K562 (cell line): ENCODE measurements around the gene CIAPIN1. TPM values are rescaled to one million over a fixed set of nuclear protein-coding genes. Genes with fewer than 3 reads are reported as not detected.

Experiments
- ATAC-seq: fragments of 200-7000 bp; cut with Tn5 transposase; 3 replicates; pipeline ENCODE4 v1.9.1; 2020; ENCODE audit warnings: moderate library complexity
- BruUV-seq: library from RNA; stranded (reverse); fragments of 400-500 nt; replicated peaks from 2 replicates; lab custom pipeline; 2021; lab: Mats Ljungman, UMichigan
- CTCF ChIA-PET: fragments of 300-600 bp; formaldehyde crosslinking; extraction: SDS; loops from one replicate; lab custom pipeline; 2021; ENCODE audit warnings: low intra/inter-chr PET ratio; lab: Yijun Ruan, JAX
- POLR2A ChIA-PET: fragments of 300-600, 350-650 bp; sonication (Branson Sonifier 250); formaldehyde crosslinking; extraction: SDS; loops from one replicate; lab custom pipeline; 2021; ENCODE audit warnings: antibody characterized with exemption, inconsistent platforms; lab: Yijun Ruan, JAX
- DNase-seq, 4 experiments: peaks; one replicate each; pipeline versions ENCODE4 v3.0.0 to v3.0.0-alpha.2; 2011 to 2018; ENCODE audit warnings: low spot score in 3 of 4, mixed read lengths in 3 of 4; ENCODE audit errors: extremely low read depth in 1 of 4
- FAIRE-seq: peaks from 2 replicates; lab custom pipeline; 2011; peaks lifted over from hg19 to GRCh38; lab: Jason Lieb, UNC
- H2AFZ ChIP-seq: 2 replicates; pipeline ENCODE4 v1.6.0; 2011; ENCODE audit warnings: low read depth, low read length, control low read depth, inconsistent platforms
- H3K27ac ChIP-seq: fragments of 200-600 bp; 3 replicates; pipeline ENCODE4 v1.8.0; 2011; ENCODE audit warnings: low read depth, mild to moderate bottlenecking, control low read depth, inconsistent platforms, low read length, moderate library complexity, mixed read lengths; ENCODE audit errors: extremely low read depth
- H3K27me3 ChIP-seq, 2 experiments: fragments of 300-600 bp in 1 of 2; 2 replicates in 1 of 2; 3 replicates in 1 of 2; pipeline versions ENCODE4 v1.6.0 to v1.8.0; 2011; ENCODE audit warnings: inconsistent platforms in 2 of 2, low read length in 2 of 2, mild to moderate bottlenecking in 1 of 2, mixed read lengths in 1 of 2, moderate library complexity in 1 of 2; ENCODE audit not compliant: control insufficient read depth in 2 of 2, insufficient read depth in 2 of 2
- H3K36me3 ChIP-seq: fragments of 300-600 bp; 3 replicates; pipeline ENCODE4 v1.8.0; 2011; ENCODE audit warnings: mild to moderate bottlenecking, low read length, inconsistent platforms; ENCODE audit not compliant: control insufficient read depth, insufficient read depth
- H3K4me1 ChIP-seq, 2 experiments: fragments of 200-600 bp in 1 of 2; replicated peaks in 1 of 2; 2 replicates in 1 of 2; 3 replicates in 1 of 2; pipeline versions ENCODE4 v1.5.1 to v1.8.0; 2011; ENCODE audit warnings: inconsistent platforms in 2 of 2, low read length in 2 of 2, mild to moderate bottlenecking in 1 of 2, mixed read lengths in 1 of 2, moderate library complexity in 1 of 2; ENCODE audit not compliant: control insufficient read depth in 2 of 2, insufficient read depth in 2 of 2
- H3K4me2 ChIP-seq: 2 replicates; pipeline ENCODE4 v1.6.1; 2011; ENCODE audit warnings: low read length, control low read depth, inconsistent platforms, mixed read lengths; ENCODE audit not compliant: insufficient read depth
- H3K4me3 ChIP-seq: fragments of 200-600 bp; sonication (generic), shearing (Covaris generic); 2 replicates; pipeline ENCODE4 v1.5.1; 2016; ENCODE audit warnings: control low read depth, inconsistent platforms
- H3K79me2 ChIP-seq: fragments of 200-600 bp; 3 replicates; pipeline ENCODE4 v1.8.0; 2011; ENCODE audit warnings: low read length, inconsistent platforms; ENCODE audit not compliant: control insufficient read depth, insufficient read depth
- H3K9ac ChIP-seq, 2 experiments: 2 replicates each; pipeline versions ENCODE4 v1.6.0 to v1.6.1; 2011; ENCODE audit warnings: low read depth in 2 of 2, low read length in 2 of 2, control low read depth in 1 of 2, inconsistent platforms in 1 of 2, mild to moderate bottlenecking in 1 of 2, mixed read lengths in 1 of 2; ENCODE audit not compliant: insufficient read depth in 1 of 2
- H3K9me1 ChIP-seq: one replicate; pipeline ENCODE4 v1.6.0; 2011; ENCODE audit warnings: inconsistent platforms, mild to moderate bottlenecking, low read length, moderate library complexity; ENCODE audit not compliant: control insufficient read depth, insufficient read depth
- H3K9me3 ChIP-seq: replicated peaks from 2 replicates; pipeline ENCODE4 v1.5.1; 2011; ENCODE audit warnings: low read depth, low read length, inconsistent platforms; ENCODE audit not compliant: control insufficient read depth, insufficient read depth
- H4K20me1 ChIP-seq: replicated peaks from 2 replicates; pipeline ENCODE4 v1.6.1; 2011; ENCODE audit warnings: low read length, inconsistent platforms, mixed read lengths; ENCODE audit not compliant: control insufficient read depth, insufficient read depth
- ARID3A ChIP-seq: IDR thresholded peaks from 2 replicates; pipeline ENCODE4 v1.6.1; 2012; ENCODE audit warnings: low read depth, low read length, improper control_type of control experiment, borderline replicate concordance
- BHLHE40 ChIP-seq: IDR thresholded peaks from 2 replicates; pipeline ENCODE4 v1.6.1; 2011; ENCODE audit warnings: low read length, improper control_type of control experiment
- CBX3 ChIP-seq, 2 experiments: IDR thresholded peaks; 1 replicate in 1 of 2; 2 replicates in 1 of 2; pipeline ENCODE4 v1.6.1; 2012; ENCODE audit warnings: inconsistent platforms in 2 of 2, low read length in 2 of 2, borderline replicate concordance in 1 of 2, control low read depth in 1 of 2
- DNMT1 ChIP-seq: fragments of 450-650 bp; IDR thresholded peaks from 2 replicates; pipeline ENCODE4 v1.6.1; 2016; ENCODE audit warnings: antibody characterized with exemption, mild to moderate bottlenecking
- HNRNPLL ChIP-seq: fragments of 200-400 bp; formaldehyde crosslinking; IDR thresholded peaks from 2 replicates; pipeline ENCODE4 v1.6.1; 2017; ENCODE audit warnings: low read length, low read depth, mild to moderate bottlenecking; ENCODE audit not compliant: poor library complexity, severe bottlenecking
- MYNN ChIP-seq, 2 experiments: sonication (generic); formaldehyde crosslinking in 1 of 2; IDR thresholded peaks; 2 replicates each; pipeline versions ENCODE4 v1.5.0 to v1.6.1; 2016 to 2020; ENCODE audit warnings: antibody characterized with exemption in 1 of 2, missing genetic modification reagents in 1 of 2
- NBN ChIP-seq: fragments of 450-650 bp; IDR thresholded peaks from 2 replicates; pipeline ENCODE4 v1.6.1; 2016; ENCODE audit warnings: low read depth, mild to moderate bottlenecking
- STAT6 ChIP-seq: sonication (generic); formaldehyde crosslinking; IDR thresholded peaks from 2 replicates; pipeline ENCODE4 v1.8.1; 2023; ENCODE audit warnings: mild to moderate bottlenecking, missing genetic modification reagents
- ZNF277 ChIP-seq: fragments of 250-450 bp; sonication (Bioruptor Pico); IDR thresholded peaks from 2 replicates; pipeline ENCODE4 v1.8.0; 2022; ENCODE audit warnings: inconsistent platforms, mild to moderate bottlenecking, moderate library complexity, borderline replicate concordance
- whole genome bisulfite sequencing: fragments of 100-300 bp; shearing (Covaris generic); methylation state at CpG from one replicate; pipeline ENCODE4 v1.1.6; 2016; ENCODE audit warnings: low coverage, mixed read lengths; ENCODE audit not compliant: insufficient coverage; ENCODE audit errors: missing lambda C conversion rate; 5-methylcytosine and 5-hydroxymethylcytosine counted together
- in situ Hi-C: fragments of 300-500 bp; cut with MboI; formaldehyde crosslinking; loops from 4 replicates; pipeline ENCODE4 v1.15.0; 2018; ENCODE audit warnings: inconsistent platforms, mixed read lengths
- intact Hi-C: fragments of 100-400 bp; cut with micrococcal nuclease; formaldehyde crosslinking; loops from 2 replicates; pipeline ENCODE4 v1.14.2; 2022
- polyA plus RNA-seq, 8 experiments: library from polyadenylated mRNA; depleted of rRNA in 4 of 8; stranded (reverse) in 5 of 8; unstranded in 3 of 8; fragments of >200 nt; fragmentation: Nextera tagmentation in 2 of 8; fragmentation: Illumina TruSeq in 1 of 8; extraction: Ambion mirVana in 2 of 8; extraction: Trizol in 1 of 8; gene quantifications; 2 replicates each; pipeline versions ENCODE4 v1.2.1 to v1.2.3, GENCODE V29; 2011 to 2014; ENCODE audit warnings: inconsistent platforms in 1 of 8, missing spikeins in 1 of 8
- total RNA-seq, 7 experiments: library from RNA; depleted of rRNA in 6 of 7; stranded (reverse); fragments of >200 nt in 6 of 7; fragmentation: Illumina TruSeq in 2 of 7; extraction: Trizol in 2 of 7; gene quantifications; 2 replicates each; pipeline versions ENCODE4 v1.2.1 to v1.2.3, GENCODE V29; 2011 to 2021; ENCODE audit warnings: low replicate concordance in 1 of 7

CIAPIN1 gene
- total and polyA plus RNA-seq, 9 of the 15 experiments (the other 6 are each of a cell fraction or from before 2014, with no cell fraction given) = 71.8 to 263 (median 95.7) TPM

GRCh38 chr16:57435838-57436237 is 11.3 kb downstream of the CIAPIN1 start:
- DNase-seq (no peak), ATAC-seq (no peak), FAIRE-seq (no peak)
- Histone ChIP-seq H3K4me2 (no peak overlapping the region), H3K4me3 (no peak overlapping the region), H3K9ac (no peak overlapping the region), H2AFZ (no peak overlapping the region), H4K20me1 (no peaks in the 10 kb centered on the region), H3K4me1 (no peaks in the 10 kb centered on the region), H3K9me3 (peaks cover 4% of the 10 kb centered on the region; the same call in 1 of the 2 replicates), H3K79me2 (peaks cover 3% of the 10 kb centered on the region; the same call in 1 of the 3 replicates), H3K27ac (no peak overlapping the region), H3K27me3 (no peaks in the 10 kb centered on the region), H3K9me1 (no peaks in the 10 kb centered on the region), H3K36me3 (peaks cover 95% of the 10 kb centered on the region)
- CTCF ChIA-PET = no interaction called here
- in situ Hi-C loops (no loop called here), intact Hi-C loops (no loop called here)
- POLR2A ChIA-PET = interaction anchor here (0.6 kb wide), 1 partner anchor 16 kb away, joined by 3 read pairs; no protein-coding TSS in a partner anchor
- no TSS peak for BruUV-seq
- WGBS = 88% methylated on average over 1 of the region's 1 CpG
- TF ChIP-seq BHLHE40 (no peak), HNRNPLL (no peak)

GRCh38 chr16:57434003-57434402 is 13.2 kb downstream of the CIAPIN1 start:
- H2AFZ ChIP-seq = no peak overlapping the region
- no peak overlapping the region for H3K4me3 ChIP-seq
- intact Hi-C loops = no loop called here
- H4K20me1 ChIP-seq = no peaks in the 10 kb centered on the region
- WGBS = 100% methylated on average over 2 of the region's 2 CpGs
- H3K27me3 ChIP-seq = no peaks in the 10 kb centered on the region
- ChIA-PET POLR2A (interaction anchor here (0.6 to 2.5 kb wide), 3 partner anchors 8 to 76 kb away, joined by 4 to 8 read pairs (median 8); no protein-coding TSS in a partner anchor), CTCF (no interaction called here)
- peaks cover 92% of the 10 kb centered on the region for H3K36me3 ChIP-seq
- no peak overlapping the region for H3K4me2 ChIP-seq
- H3K4me1 ChIP-seq = no peaks in the 10 kb centered on the region
- FAIRE-seq (peak; percentile 67), ATAC-seq (no peak), DNase-seq (no peak)
- H3K79me2 ChIP-seq = no peaks in the 10 kb centered on the region
- H3K9ac ChIP-seq = no peak overlapping the region
- H3K9me3 ChIP-seq = no peaks in the 10 kb centered on the region
- no peaks in the 10 kb centered on the region for H3K9me1 ChIP-seq
- no TSS peak for BruUV-seq
- no peak overlapping the region for H3K27ac ChIP-seq
- in situ Hi-C loops = no loop called here
- TF ChIP-seq NBN (no peak), ARID3A (no peak), STAT6 (CRISPR knock-in tag) (no peak), DNMT1 (no peak), ZNF277 (no peak), MYNN (IDR thresholded peaks at IDR 0.05) (no peak), MYNN (CRISPR knock-in tag; IDR thresholded peaks at IDR 0.05) (no peak), CBX3 (IDR thresholded peaks at IDR 0.05; ENCODE audit: borderline replicate concordance in 1 of 2, low read length in 2 of 2) (no peak), BHLHE40 (no peak)
